HEK293T (cell line): ENCODE data around the gene PEX10.

Source experiments
- ARNT ChIP-seq: fragments of 450-650 bp; IDR thresholded peaks from 2 replicates; pipeline ENCODE4 v1.6.1; 2017; ENCODE audit warnings: mild to moderate bottlenecking
- CTBP1 ChIP-seq: fragments of 450-650 bp; IDR thresholded peaks from 2 replicates; pipeline ENCODE4 v1.6.1; 2016; ENCODE audit warnings: borderline replicate concordance
- ELF4 ChIP-seq: fragments of 450-650 bp; IDR thresholded peaks from 2 replicates; pipeline ENCODE4 v1.6.1; 2017; ENCODE audit warnings: antibody characterized with exemption
- FOXA1 ChIP-seq: fragments of 450-650 bp; IDR thresholded peaks from 2 replicates; pipeline ENCODE4 v1.6.1; 2016; ENCODE audit warnings: mild to moderate bottlenecking
- FOXK2 ChIP-seq: fragments of 450-650 bp; IDR thresholded peaks from 2 replicates; pipeline ENCODE4 v1.6.1; 2016; ENCODE audit warnings: mild to moderate bottlenecking
- HDGF ChIP-seq: fragments of 450-650 bp; IDR thresholded peaks from 2 replicates; pipeline ENCODE4 v1.6.1; 2017; ENCODE audit warnings: antibody characterized with exemption, borderline replicate concordance
- L3MBTL2 ChIP-seq: fragments of 450-650 bp; conservative IDR thresholded peaks from 2 replicates; pipeline ENCODE4 v1.6.1; 2016; ENCODE audit warnings: mild to moderate bottlenecking
- LEF1 ChIP-seq: fragments of 450-650 bp; IDR thresholded peaks from 2 replicates; pipeline ENCODE4 v1.6.1; 2017; ENCODE audit warnings: mild to moderate bottlenecking, borderline replicate concordance
- NFRKB ChIP-seq: fragments of 450-650 bp; IDR thresholded peaks from 2 replicates; pipeline ENCODE4 v1.6.1; 2016; ENCODE audit warnings: mild to moderate bottlenecking, moderate library complexity
- PKNOX1 ChIP-seq: fragments of 450-650 bp; IDR thresholded peaks from 2 replicates; pipeline ENCODE4 v1.6.1; 2016
- SP1 ChIP-seq: fragments of 450-650 bp; IDR thresholded peaks from 2 replicates; pipeline ENCODE4 v1.6.1; 2017
- TARDBP ChIP-seq: fragments of 450-650 bp; IDR thresholded peaks from 2 replicates; pipeline ENCODE4 v1.6.1; 2016
- ZNF384 ChIP-seq: fragments of 450-650 bp; IDR thresholded peaks from 2 replicates; pipeline ENCODE4 v1.6.1; 2016

- TF ChIP-seq FOXK2 (no peak), ELF4 (no peak), L3MBTL2 (no peak), TARDBP (no peak), ZNF384 (no peak), CTBP1 (no peak), SP1 (no peak), NFRKB (no peak), ARNT (no peak), FOXA1 (no peak), LEF1 (no peak), HDGF (no peak), PKNOX1 (no peak)
These were observed 13.5 kb upstream of the PEX10 start for GRCh38 chr1:2425892-2426291.
